Measurements from ENCODE around the gene SLC16A4.
"Not testable (repeated sequence)": the region's sequence is repeated elsewhere in the genome, so short reads cannot be mapped to it uniquely, and the experiment has no call there.

SLC16A4 gene

GRCh38 chr1:110424699-110425611 is 34.1 kb upstream of the SLC16A4 start:
- Mint-ChIP-seq H3K27me3 (peaks cover 14% of the 10 kb centered on the region), H3K4me3 (no peak overlapping the region), H3K27ac (ENCODE audit: low read depth) (no peak overlapping the region), H3K9me3 (no peaks in the 10 kb centered on the region), H3K4me1 (no peaks in the 10 kb centered on the region), H3K36me3 (ENCODE audit: insufficient read depth) (no peaks in the 10 kb centered on the region)
- no peak for DNase-seq (ENCODE audit: low spot score in 2 of 2)
- ATAC-seq (replicated peaks; ENCODE audit: extremely low read depth, poor library complexity, severe bottlenecking), result no peak

- H3K27ac Mint-ChIP-seq (ENCODE audit: low read depth), result no peak overlapping the region
- no peak for ATAC-seq (replicated peaks; ENCODE audit: extremely low read depth, poor library complexity, severe bottlenecking)
These were observed 30.3 kb upstream of the SLC16A4 start for GRCh38 chr1:110420874-110421793.

GRCh38 chr1:110420023-110420662 is 29.3 kb upstream of the SLC16A4 start:
- no peaks in the 10 kb centered on the region for H3K36me3 Mint-ChIP-seq (ENCODE audit: insufficient read depth)
- no peak overlapping the region for H3K4me3 Mint-ChIP-seq
- H3K27me3 Mint-ChIP-seq, result peaks cover 12% of the 10 kb centered on the region
- H3K9me3 Mint-ChIP-seq, result no peaks in the 10 kb centered on the region
- H3K4me1 Mint-ChIP-seq, result no peaks in the 10 kb centered on the region
- no peak overlapping the region for H3K27ac Mint-ChIP-seq (ENCODE audit: low read depth)
- no peak for ATAC-seq (replicated peaks; ENCODE audit: extremely low read depth, poor library complexity, severe bottlenecking)
- no peak for DNase-seq (ENCODE audit: low spot score in 2 of 2)

More at GRCh38 chr1:110420874-110421793, 30.3 kb upstream of the SLC16A4 start:
- Mint-ChIP-seq H3K36me3 (ENCODE audit: insufficient read depth) (no peaks in the 10 kb centered on the region), H3K4me3 (no peak overlapping the region), H3K4me1 (no peaks in the 10 kb centered on the region), H3K9me3 (no peaks in the 10 kb centered on the region), H3K27me3 (peaks cover 12% of the 10 kb centered on the region)
- DNase-seq (ENCODE audit: low spot score in 2 of 2), result no peak

GRCh38 chr1:110418729-110419128 is 27.9 kb upstream of the SLC16A4 start:
- ATAC-seq (replicated peaks; ENCODE audit: extremely low read depth, poor library complexity, severe bottlenecking), result no peak
- Mint-ChIP-seq H3K27ac (ENCODE audit: low read depth) (no peak overlapping the region), H3K4me3 (no peak overlapping the region), H3K9me3 (no peaks in the 10 kb centered on the region), H3K36me3 (ENCODE audit: insufficient read depth) (no peaks in the 10 kb centered on the region), H3K4me1 (no peaks in the 10 kb centered on the region), H3K27me3 (peaks cover 5% of the 10 kb centered on the region)
- DNase-seq (ENCODE audit: low spot score in 2 of 2), result no peak

GRCh38 chr1:110413045-110413444 is 22.2 kb upstream of the SLC16A4 start:
- H3K9me3 Mint-ChIP-seq; ATAC-seq (replicated peaks; ENCODE audit: extremely low read depth, poor library complexity, severe bottlenecking); H3K4me3 Mint-ChIP-seq; H3K36me3 Mint-ChIP-seq (ENCODE audit: insufficient read depth); DNase-seq (ENCODE audit: low spot score in 2 of 2); H3K4me1 Mint-ChIP-seq; H3K27ac Mint-ChIP-seq (ENCODE audit: low read depth); H3K27me3 Mint-ChIP-seq: not testable (repeated sequence)

GRCh38 chr1:110412576-110412975 is 21.8 kb upstream of the SLC16A4 start:
- peaks cover 3% of the 10 kb centered on the region for H3K36me3 Mint-ChIP-seq (ENCODE audit: insufficient read depth)
- H3K27me3 Mint-ChIP-seq, result no peaks in the 10 kb centered on the region
- peaks cover 13% of the 10 kb centered on the region for H3K4me1 Mint-ChIP-seq
- DNase-seq (ENCODE audit: low spot score in 2 of 2) (peak; percentile 33 to 43), ATAC-seq (replicated peaks; ENCODE audit: extremely low read depth, poor library complexity, severe bottlenecking) (peak; percentile 59)
- no peak overlapping the region for H3K27ac Mint-ChIP-seq (ENCODE audit: low read depth)
- H3K4me3 Mint-ChIP-seq, result no peak overlapping the region
- no peaks in the 10 kb centered on the region for H3K9me3 Mint-ChIP-seq

GRCh38 chr1:110411173-110411735 is 20.4 kb upstream of the SLC16A4 start:
- DNase-seq (ENCODE audit: low spot score in 2 of 2) (no peak), ATAC-seq (replicated peaks; ENCODE audit: extremely low read depth, poor library complexity, severe bottlenecking) (no peak)
- H3K27me3 Mint-ChIP-seq, result no peaks in the 10 kb centered on the region
- no peak overlapping the region for H3K27ac Mint-ChIP-seq (ENCODE audit: low read depth)
- H3K4me1 Mint-ChIP-seq, result peaks cover 18% of the 10 kb centered on the region
- H3K4me3 Mint-ChIP-seq, result no peak overlapping the region
- peaks cover 8% of the 10 kb centered on the region for H3K36me3 Mint-ChIP-seq (ENCODE audit: insufficient read depth)
- no peaks in the 10 kb centered on the region for H3K9me3 Mint-ChIP-seq

- no peak overlapping the region for H3K4me3 Mint-ChIP-seq
- peaks cover 25% of the 10 kb centered on the region for H3K4me1 Mint-ChIP-seq
- H3K27ac Mint-ChIP-seq (ENCODE audit: low read depth), result no peak overlapping the region
These were observed 18.5 kb upstream of the SLC16A4 start for GRCh38 chr1:110409316-110409715.

GRCh38 chr1:110408488-110408887 is 17.7 kb upstream of the SLC16A4 start:
- DNase-seq (ENCODE audit: low spot score in 2 of 2), result no peak
- no peak for ATAC-seq (replicated peaks; ENCODE audit: extremely low read depth, poor library complexity, severe bottlenecking)
- no peaks in the 10 kb centered on the region for H3K27me3 Mint-ChIP-seq
- H3K36me3 Mint-ChIP-seq (ENCODE audit: insufficient read depth), result peaks cover 19% of the 10 kb centered on the region
- H3K27ac Mint-ChIP-seq (ENCODE audit: low read depth), result peak overlapping the region; percentile 97
- peaks cover 27% of the 10 kb centered on the region for H3K4me1 Mint-ChIP-seq
- H3K9me3 Mint-ChIP-seq, result no peaks in the 10 kb centered on the region
- H3K4me3 Mint-ChIP-seq, result peak overlapping the region; percentile 93

More at GRCh38 chr1:110409316-110409715, 18.5 kb upstream of the SLC16A4 start:
- Mint-ChIP-seq H3K27me3 (no peaks in the 10 kb centered on the region), H3K36me3 (ENCODE audit: insufficient read depth) (peaks cover 13% of the 10 kb centered on the region), H3K9me3 (no peaks in the 10 kb centered on the region)
- no peak for ATAC-seq (replicated peaks; ENCODE audit: extremely low read depth, poor library complexity, severe bottlenecking)
- DNase-seq (ENCODE audit: low spot score in 2 of 2), result no peak

- Mint-ChIP-seq H3K27me3 (no peaks in the 10 kb centered on the region), H3K9me3 (no peaks in the 10 kb centered on the region)
- peak; percentile 87 for ATAC-seq (replicated peaks; ENCODE audit: extremely low read depth, poor library complexity, severe bottlenecking)
These were observed 16.7 kb upstream of the SLC16A4 start, which contains the start of gene LAMTOR5 for GRCh38 chr1:110407260-110408210. LAMTOR5 (minus strand) TSS chr1:110407694; CDS start chr1:110407620, 74 bp downstream.

GRCh38 chr1:110406407-110406806 is 15.6 kb upstream of the SLC16A4 start:
- Mint-ChIP-seq H3K4me1 (peaks cover 21% of the 10 kb centered on the region), H3K27ac (ENCODE audit: low read depth) (peak overlapping the region; percentile 97), H3K4me3 (peak overlapping the region; percentile 93), H3K36me3 (ENCODE audit: insufficient read depth) (peaks cover 31% of the 10 kb centered on the region)
- not testable (repeated sequence) for ATAC-seq (replicated peaks; ENCODE audit: extremely low read depth, poor library complexity, severe bottlenecking); H3K27me3 Mint-ChIP-seq; H3K9me3 Mint-ChIP-seq; DNase-seq (ENCODE audit: low spot score in 2 of 2)

More at GRCh38 chr1:110407260-110408210, 16.7 kb upstream of the SLC16A4 start, which contains the start of gene LAMTOR5:
- peaks cover 26% of the 10 kb centered on the region for H3K36me3 Mint-ChIP-seq (ENCODE audit: insufficient read depth)
- peak within 1 kb of the TSS; percentile 97 for H3K27ac Mint-ChIP-seq (ENCODE audit: low read depth)
- DNase-seq (ENCODE audit: low spot score in 2 of 2), result peak; percentile 81 to 82
- peaks cover 23% of the 10 kb centered on the region for H3K4me1 Mint-ChIP-seq
- peak within 1 kb of the TSS; percentile 93 for H3K4me3 Mint-ChIP-seq

Data from central memory CD8-positive, alpha-beta T cell (primary cell).